NCI-H2171 treated with DMSO at 0.1 percent for 48 hours (cell line): ENCODE data around the gene FBXW2.
"Not testable (repeated sequence)": the region's sequence is repeated elsewhere in the genome, so short reads cannot be mapped to it uniquely, and the experiment has no call there.

Experiments used
- DNase-seq: peaks from one replicate; lab custom pipeline; 2025; lab: John Stamatoyannopoulos, UW

Gene FBXW2

DNA sequence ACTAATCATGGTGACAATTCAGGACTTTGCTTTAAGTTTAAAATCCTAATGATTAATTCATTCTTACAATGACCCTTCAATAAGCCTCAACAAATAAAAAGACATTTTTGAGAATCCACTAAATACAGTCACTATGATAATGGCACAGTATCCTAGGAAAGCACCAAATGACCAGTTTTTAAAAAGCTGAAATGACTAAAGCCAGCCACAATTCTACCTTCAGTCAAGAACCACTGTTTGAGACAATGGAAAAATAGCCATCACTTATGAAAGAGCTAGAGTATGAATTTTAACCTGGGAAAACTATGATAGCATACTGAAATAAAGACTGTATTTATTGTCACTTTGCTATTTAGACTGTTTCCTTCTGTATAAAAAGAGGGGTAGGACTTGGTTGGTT lies 14.0 kb downstream of the FBXW2 start:
- no peak for DNase-seq

- no peak for DNase-seq
Measured at GRCh38 chr9:120778758-120779157, 14.5 kb downstream of the FBXW2 start.

- DNase-seq = no peak
Measured at GRCh38 chr9:120777229-120777628, 16.0 kb downstream of the FBXW2 start.

- no peak for DNase-seq
Measured at GRCh38 chr9:120776788-120777187, 16.4 kb downstream of the FBXW2 start.

DNA sequence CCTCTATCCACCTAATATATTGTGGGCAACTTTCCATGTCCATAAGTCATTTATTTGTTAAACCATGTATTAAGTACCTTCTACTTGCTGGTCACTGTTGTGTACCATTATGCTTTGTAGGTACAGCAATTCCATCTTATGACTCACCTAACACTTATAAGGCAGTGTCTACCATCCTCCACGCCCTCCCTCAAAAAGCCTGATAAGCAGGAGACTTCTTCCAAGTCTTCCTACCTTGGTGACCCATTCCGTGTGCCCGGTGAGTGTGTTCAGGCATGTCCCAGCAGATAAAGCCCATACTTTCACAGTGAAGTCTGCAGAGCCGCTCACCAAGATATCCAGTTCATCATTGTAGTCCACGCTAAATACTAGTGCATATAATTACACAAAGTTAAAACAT lies 17.4 kb downstream of the FBXW2 start:
- DNase-seq = no peak

DNA sequence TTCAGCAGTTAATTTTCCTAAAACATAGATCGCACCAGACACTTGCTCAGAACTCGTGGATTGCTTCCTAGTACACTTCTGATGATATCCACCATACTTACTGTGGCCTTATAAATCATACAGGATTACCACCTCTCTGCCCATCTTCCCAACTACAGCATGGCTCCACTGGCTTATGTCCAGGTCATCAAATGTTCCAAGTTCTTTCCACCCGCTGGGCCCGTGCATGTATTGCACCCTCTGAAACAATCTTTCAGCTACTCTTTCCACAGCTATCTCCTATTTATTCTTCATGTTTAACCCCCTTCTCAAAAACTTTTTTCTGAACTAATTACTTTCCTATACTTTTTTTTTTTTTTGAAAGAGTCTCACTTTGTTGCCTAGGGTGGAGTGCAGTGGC lies 18.5 kb downstream of the FBXW2 start:
- no peak for DNase-seq

GRCh38 chr9:120773256-120773655 lies 20.0 kb downstream of the FBXW2 start:
- DNase-seq = no peak

DNA sequence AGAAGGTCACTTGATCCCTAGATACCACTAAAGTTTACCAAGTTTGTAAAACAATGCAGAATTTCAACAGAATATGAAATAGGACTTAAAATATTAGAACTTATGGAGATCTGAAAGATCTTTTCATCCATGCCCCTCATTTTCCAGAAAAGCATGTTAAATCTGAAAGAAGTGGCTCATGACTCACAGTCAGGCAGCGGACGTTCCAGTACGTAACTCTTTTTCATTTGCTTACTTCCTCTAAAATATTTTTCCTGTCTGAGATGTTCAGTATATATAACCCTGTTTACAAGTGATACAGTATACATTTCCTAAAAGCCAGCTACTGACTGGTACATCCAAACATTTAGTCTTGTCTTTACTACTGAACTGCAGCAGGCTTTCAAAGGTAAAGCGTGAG lies 22.3 kb downstream of the FBXW2 start:
- DNase-seq = no peak

DNA sequence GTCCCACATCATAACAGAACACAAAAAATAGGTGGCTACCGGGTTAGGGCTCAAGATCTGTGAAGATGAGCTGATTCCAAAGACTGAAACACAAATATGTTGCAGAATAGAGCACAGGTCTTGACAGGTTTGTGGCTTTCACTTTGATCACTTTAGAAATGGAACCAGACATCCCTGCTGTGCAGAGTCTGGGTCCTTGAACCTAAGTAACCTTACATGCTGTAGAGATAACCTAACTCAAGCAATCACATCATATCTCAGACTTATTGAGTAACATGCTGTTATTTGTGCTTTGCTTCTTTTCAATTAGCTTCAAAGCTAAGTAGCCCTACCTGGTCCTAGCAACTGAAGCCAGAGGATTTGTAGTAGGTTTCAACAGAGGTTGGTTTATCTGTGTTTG lies 24.3 kb downstream of the FBXW2 start:
- no peak for DNase-seq

DNA sequence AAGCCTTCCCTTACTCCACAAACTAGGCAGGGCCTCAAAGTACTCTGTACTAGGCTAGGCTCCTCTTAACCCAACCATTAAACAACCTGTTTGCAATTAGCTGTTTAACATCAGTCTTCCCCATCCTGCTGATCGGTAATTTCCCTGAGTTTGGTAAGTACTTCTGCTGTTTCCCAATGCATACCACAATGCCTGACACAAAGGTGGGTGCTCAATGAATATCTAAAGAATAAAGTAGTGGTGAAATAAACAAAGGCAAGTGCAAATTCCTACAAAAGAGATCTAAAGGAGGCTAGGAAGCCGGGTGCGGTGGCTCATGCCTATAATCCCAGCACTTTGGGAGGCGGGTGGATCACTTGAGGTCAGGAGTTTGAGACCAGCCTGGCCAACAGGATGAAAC lies 25.0 kb downstream of the FBXW2 start:
- no peak for DNase-seq

- no peak for DNase-seq
Measured at GRCh38 chr9:120767451-120767850, 25.8 kb downstream of the FBXW2 start.

GRCh38 chr9:120765910-120766425 lies 27.2 kb downstream of the FBXW2 start:
- DNase-seq = no peak

GRCh38 chr9:120764476-120764875 lies 28.7 kb downstream of the FBXW2 start:
- no peak for DNase-seq

- no peak for DNase-seq
Measured at GRCh38 chr9:120761006-120761405, 32.2 kb downstream of the FBXW2 start.

- no peak for DNase-seq
Measured at GRCh38 chr9:120759755-120760400, 33.3 kb downstream of the FBXW2 start.

DNA sequence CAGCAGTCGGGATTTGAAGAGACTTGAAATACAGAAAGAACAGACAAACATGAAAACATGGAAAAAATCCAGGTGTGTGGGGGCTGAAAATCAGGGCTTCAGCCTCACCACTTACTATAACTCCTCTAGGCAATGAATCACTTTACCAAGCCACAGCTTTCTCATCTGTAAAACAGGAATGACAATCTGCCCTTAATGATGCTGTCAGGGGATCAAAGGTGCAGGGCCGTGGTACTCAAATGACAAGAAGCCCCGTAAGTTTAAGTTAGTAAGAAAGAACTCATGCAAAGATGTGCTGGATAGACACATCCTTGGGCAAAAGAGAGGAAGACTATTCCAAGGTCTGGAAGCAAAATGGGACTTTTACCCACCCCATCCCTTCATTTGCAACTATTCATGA lies 34.7 kb downstream of the FBXW2 start:
- no peak for DNase-seq

DNA sequence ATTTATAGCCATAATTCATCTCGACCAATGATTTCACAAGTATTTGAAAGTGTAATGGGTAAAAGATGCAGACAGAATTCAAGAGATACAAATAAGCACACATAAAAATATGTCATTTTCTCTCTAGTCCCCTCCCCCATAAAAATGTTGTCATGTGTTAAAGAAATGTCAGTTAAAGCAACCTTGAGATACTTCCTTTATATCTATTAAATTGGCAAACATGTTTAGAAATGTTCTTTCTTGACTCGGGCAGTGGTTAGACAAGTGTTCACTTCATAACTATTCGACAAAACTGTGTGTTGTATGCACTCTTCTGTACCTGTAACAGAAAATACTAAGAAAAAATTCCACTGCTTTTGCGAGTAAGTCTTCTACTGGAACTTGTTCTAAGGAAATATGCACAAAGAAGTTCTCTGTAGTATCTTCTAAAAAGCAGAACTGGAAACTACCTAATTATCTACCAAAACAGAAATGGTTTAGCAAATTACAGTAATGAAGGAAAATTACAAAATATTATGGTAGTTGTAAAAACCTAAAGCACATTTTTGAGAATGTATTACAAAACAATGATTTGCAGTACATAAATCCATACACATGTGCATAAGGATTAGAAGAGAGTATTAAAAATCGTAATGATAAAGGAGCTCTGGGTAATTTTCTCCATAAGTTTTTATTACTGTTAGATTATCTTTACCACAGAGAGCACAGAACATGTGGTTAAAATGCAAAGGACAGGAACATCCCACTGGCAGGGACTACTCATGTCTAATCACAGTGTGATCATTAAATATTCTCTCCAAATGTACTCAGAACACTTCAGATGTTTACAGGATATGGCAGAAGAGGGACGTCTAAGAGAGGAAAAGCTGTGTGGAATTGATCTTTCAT lies 35.9 kb downstream of the FBXW2 start:
- no peak for DNase-seq

DNA sequence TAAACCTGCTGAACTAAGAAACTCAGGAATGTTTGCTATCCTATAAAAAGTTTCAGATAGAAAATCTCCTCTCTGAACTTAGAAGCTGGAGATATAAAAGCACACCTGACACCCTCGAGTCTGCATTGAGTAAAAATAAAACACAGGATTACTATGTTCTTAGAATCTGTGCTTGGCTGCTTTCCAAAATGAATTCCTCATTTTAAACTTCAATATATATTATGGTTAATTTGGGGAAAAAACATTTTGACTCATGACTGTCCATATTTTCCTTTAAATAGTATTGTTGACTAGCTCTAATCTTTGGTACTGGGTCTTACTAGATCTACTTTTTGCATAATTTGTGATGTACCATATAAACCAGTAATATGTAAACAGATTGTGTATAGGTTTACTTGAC lies 36.7 kb downstream of the FBXW2 start:
- no peak for DNase-seq

DNA sequence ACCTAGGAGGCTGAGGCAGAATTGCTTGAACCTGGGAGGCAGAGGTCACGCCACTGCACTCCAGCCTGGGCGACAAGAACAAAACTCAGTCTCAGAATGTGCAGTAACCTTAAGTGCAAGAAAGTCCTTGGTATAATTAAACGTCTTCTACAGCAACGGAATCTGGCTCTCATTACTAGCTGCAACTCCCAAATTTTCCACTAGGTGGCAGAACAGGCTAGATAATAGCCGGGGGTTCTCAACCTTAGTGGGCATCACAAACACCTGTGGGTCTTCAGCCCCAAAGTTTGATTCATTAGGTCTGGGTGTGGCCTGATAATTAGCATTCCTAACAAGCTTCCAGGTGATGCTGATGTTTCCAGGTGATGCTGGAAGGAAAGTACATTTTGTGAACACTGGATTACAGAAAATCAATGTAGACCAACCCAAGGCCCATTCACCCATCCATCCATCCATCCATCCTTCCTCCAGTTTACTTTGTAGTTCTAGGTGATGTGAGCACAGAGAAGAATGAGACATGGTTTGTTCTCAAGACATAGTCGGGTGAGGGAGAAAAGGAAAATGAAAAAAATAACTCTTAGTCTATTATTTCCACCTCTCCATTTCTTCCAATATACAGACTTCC lies 37.3 kb downstream of the FBXW2 start:
- peak; percentile 57 for DNase-seq

GRCh38 chr9:120755044-120755443 lies 38.2 kb downstream of the FBXW2 start:
- DNase-seq = no peak

GRCh38 chr9:120750421-120750820 lies 42.8 kb downstream of the FBXW2 start:
- no peak for DNase-seq

DNA sequence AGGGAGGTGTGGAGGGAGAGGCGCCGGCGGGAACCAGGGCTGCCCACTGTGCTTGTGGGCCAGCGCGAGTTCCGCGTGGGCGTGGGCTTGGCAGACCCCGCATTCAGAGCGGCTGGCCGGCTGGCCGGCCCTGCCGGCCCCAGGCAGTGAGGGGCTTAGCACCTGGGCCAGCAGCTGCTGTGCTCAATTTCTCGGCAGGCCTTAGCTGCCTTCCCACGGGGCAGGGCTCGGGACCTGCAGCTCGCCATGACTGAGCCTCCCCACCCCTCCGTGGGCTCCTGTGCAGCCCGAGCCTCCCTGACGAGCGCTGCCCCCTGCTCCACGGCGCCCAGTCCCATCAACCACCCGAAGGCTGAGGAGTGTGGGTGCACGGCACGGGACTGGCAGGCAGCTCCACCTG lies 46.9 kb downstream of the FBXW2 start:
- not testable (repeated sequence) for DNase-seq

DNA sequence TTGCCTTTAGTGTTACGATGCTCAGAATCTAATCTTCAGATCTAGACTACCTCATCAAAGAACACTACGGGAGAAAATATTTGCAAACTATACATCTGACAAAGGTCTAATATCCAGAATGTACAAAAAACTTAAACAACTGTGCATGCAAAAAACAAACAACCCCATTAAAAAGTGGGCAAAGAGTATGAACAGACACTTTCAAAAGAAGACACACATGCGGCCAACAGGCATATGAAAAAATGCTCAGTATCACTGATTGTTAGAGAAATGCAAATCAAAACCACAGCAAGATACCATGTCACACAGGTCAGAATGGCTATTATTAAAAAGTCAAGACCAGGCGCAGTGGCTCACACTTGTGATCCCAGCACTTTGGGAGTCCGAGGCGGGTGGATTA lies 47.9 kb downstream of the FBXW2 start:
- DNase-seq = no peak
